Peyer's patch (tissue), 4 donors: ENCODE measurements around the gene NEB.

ENCODE experiments used
- CTCF ChIP-seq, 6 experiments: fragments of 450-650 bp in 4 of 6; fragments of 200-600 bp in 2 of 6; sonication (generic) in 1 of 6; IDR thresholded peaks; one replicate each; pipeline ENCODE4 v1.5.1; 2017 to 2019; ENCODE audit warnings: antibody characterized with exemption in 6 of 6, mild to moderate bottlenecking in 3 of 6, moderate library complexity in 1 of 6
- POLR2A ChIP-seq, 2 donors: fragments of 450-650 bp; IDR thresholded peaks; one replicate each; pipeline ENCODE4 v1.5.1; 2017; ENCODE audit warnings: antibody characterized with exemption in 2 of 2, mild to moderate bottlenecking in 2 of 2, moderate library complexity in 2 of 2

DNA sequence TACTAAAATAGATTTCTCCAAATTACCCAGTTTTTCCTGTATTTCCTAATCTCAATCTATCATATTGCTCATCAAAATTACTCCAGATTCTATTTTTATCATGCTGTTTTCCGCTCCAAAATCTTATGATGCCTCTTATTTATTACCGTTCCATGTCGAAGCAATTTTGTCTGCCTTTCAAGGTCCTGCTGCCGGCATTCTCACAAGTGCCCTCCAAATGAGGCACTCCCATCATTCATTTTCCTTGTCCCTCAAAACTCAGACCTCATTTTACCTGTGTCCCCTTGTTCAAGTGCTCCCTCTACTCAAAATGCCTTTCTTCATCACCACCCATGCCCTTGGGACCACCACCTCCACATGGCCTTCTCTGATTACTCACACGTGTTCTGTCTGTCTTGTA is 13.1 kb downstream of the NEB start:
- TF ChIP-seq CTCF (IDR thresholded peaks at IDR 0.05) = no peak
- no peak for TF ChIP-seq POLR2A (IDR thresholded peaks at IDR 0.05)
